Stimulated activated CD8-positive, alpha-beta memory T cell treated with anti-CD3 and anti-CD28 coated beads, Interleukin-12 subunit alpha, Interleukin-12 subunit beta, amount 100 ng/mL, for 4 hours (primary cell): ENCODE results near the gene RASA1.
"Not testable (repeated sequence)": the region's sequence is repeated elsewhere in the genome, so short reads cannot be mapped to it uniquely, and the experiment has no call there.

Experiments used
- DNase-seq: peaks from one replicate; pipeline ENCODE4 v3.0.0-alpha.2; 2020; ENCODE audit warnings: low read depth

RASA1 gene

GRCh38 chr5:87267574-87268125, at the start of gene RASA1:
RASA1 (plus strand) TSS chr5:87267883; CDS start chr5:87268452, 569 bp downstream.
- DNase-seq = peak; percentile 72

- no peak for DNase-seq
Observed at GRCh38 chr5:87229780-87230179, 37.9 kb upstream of the RASA1 start.

- DNase-seq = no peak
Observed at GRCh38 chr5:87231037-87231808, 36.5 kb upstream of the RASA1 start.

- no peak for DNase-seq
Observed at GRCh38 chr5:87233143-87233542, 34.5 kb upstream of the RASA1 start.

- no peak for DNase-seq
Observed at GRCh38 chr5:87241555-87241954, 26.1 kb upstream of the RASA1 start.

GRCh38 chr5:87242242-87242641, 25.4 kb upstream of the RASA1 start:
- no peak for DNase-seq

- no peak for DNase-seq
Observed at GRCh38 chr5:87243161-87243844, 24.4 kb upstream of the RASA1 start.

- DNase-seq = no peak
Observed at GRCh38 chr5:87245451-87245850, 22.2 kb upstream of the RASA1 start.

GRCh38 chr5:87246061-87246460, 21.6 kb upstream of the RASA1 start:
- no peak for DNase-seq

GRCh38 chr5:87252283-87252605, 15.4 kb upstream of the RASA1 start:
- DNase-seq = no peak

GRCh38 chr5:87254035-87254434, 13.6 kb upstream of the RASA1 start:
- DNase-seq = no peak

- DNase-seq = no peak
Observed at GRCh38 chr5:87258507-87258906, 9.2 kb upstream of the RASA1 start.

GRCh38 chr5:87260604-87261192, 7.0 kb upstream of the RASA1 start:
- no peak for DNase-seq

- no peak for DNase-seq
Observed at GRCh38 chr5:87263498-87263897, 4.2 kb upstream of the RASA1 start.

- DNase-seq = no peak
Observed at GRCh38 chr5:87266914-87267573, 639 bp upstream of the RASA1 start.

- DNase-seq = no peak
Observed at GRCh38 chr5:87268126-87268969, 665 bp downstream of the RASA1 start.

- DNase-seq = no peak
Observed at GRCh38 chr5:87268970-87269377, 1.3 kb downstream of the RASA1 start.

GRCh38 chr5:87270888-87271287, 3.2 kb downstream of the RASA1 start:
- DNase-seq = not testable (repeated sequence)

- DNase-seq = no peak
Observed at GRCh38 chr5:87276655-87277054, 9.0 kb downstream of the RASA1 start.

GRCh38 chr5:87277279-87277835, 9.7 kb downstream of the RASA1 start:
- DNase-seq = no peak

GRCh38 chr5:87278590-87279100, 11.0 kb downstream of the RASA1 start:
- DNase-seq = no peak
